Neural cell (in vitro differentiated cells): ENCODE results near the gene P2RX6. TPM values are rescaled to one million over a fixed set of nuclear protein-coding genes. Genes with fewer than 3 reads are reported as not detected.
A peak's percentile ranks its signal among the peaks of the same experiment; 100 is the strongest.

ENCODE experiments used
- H2AFZ ChIP-seq: fragments of 200-600, 300-800 bp; sonication (generic), shearing (Covaris generic); 2 replicates; pipeline ENCODE4 v1.6.0; 2014; ENCODE audit warnings: low read depth, mild to moderate bottlenecking, antibody characterized with exemption, low read length, moderate library complexity
- H3F3A ChIP-seq: fragments of 200-600 bp; shearing (Covaris generic); 2 replicates; pipeline ENCODE4 v1.6.1; 2016; ENCODE audit warnings: mild to moderate bottlenecking, moderate library complexity, mixed read lengths, antibody characterized with exemption, low read length; ENCODE audit not compliant: insufficient read depth, poor library complexity, severe bottlenecking
- H3K27ac ChIP-seq: fragments of 200-600, 300-800 bp; sonication (generic), shearing (Covaris generic); 2 replicates; pipeline ENCODE4 v1.5.1; 2014; ENCODE audit warnings: mild to moderate bottlenecking, low read length, moderate library complexity
- H3K27me3 ChIP-seq: fragments of 300-800, 200-600 bp; sonication (generic), shearing (Covaris generic); 2 replicates; pipeline ENCODE4 v1.6.0; 2014; ENCODE audit warnings: mild to moderate bottlenecking, low read depth, low read length, moderate library complexity; ENCODE audit not compliant: insufficient read depth
- H3K36me3 ChIP-seq: fragments of 300-800, 200-600 bp; sonication (generic), shearing (Covaris generic); 2 replicates; pipeline ENCODE4 v1.5.1; 2014; ENCODE audit warnings: mild to moderate bottlenecking, antibody characterized with exemption, low read length, moderate library complexity; ENCODE audit not compliant: insufficient read depth
- H3K4me2 ChIP-seq: fragments of 300-800, 200-600 bp; sonication (generic), shearing (Covaris generic); 2 replicates; pipeline ENCODE4 v1.6.0; 2014; ENCODE audit warnings: mild to moderate bottlenecking, low read length
- H3K4me3 ChIP-seq: fragments of 300-800, 200-600 bp; sonication (generic), shearing (Covaris generic); 2 replicates; pipeline ENCODE4 v1.5.1; 2014; ENCODE audit warnings: mild to moderate bottlenecking, low read length, moderate library complexity
- H3K79me2 ChIP-seq: fragments of 200-600 bp; shearing (Covaris generic); replicated peaks from 2 replicates; pipeline ENCODE4 v1.6.0; 2014; ENCODE audit warnings: mild to moderate bottlenecking, low read length, moderate library complexity; ENCODE audit not compliant: insufficient read depth
- H3K9ac ChIP-seq: fragments of 300-800, 200-600 bp; sonication (generic), shearing (Covaris generic); 2 replicates; pipeline ENCODE4 v1.6.1; 2016; ENCODE audit warnings: mild to moderate bottlenecking, low read length, mixed read lengths
- H3K9me2 ChIP-seq: fragments of 200-600 bp; shearing (Covaris generic); 2 replicates; pipeline ENCODE4 v1.6.1; 2016; ENCODE audit warnings: mild to moderate bottlenecking, low read length, mixed read lengths; ENCODE audit not compliant: insufficient read depth
- H3K9me3 ChIP-seq: fragments of 200-600, 300-800 bp; sonication (generic), shearing (Covaris generic); 2 replicates; pipeline ENCODE4 v1.6.1; 2016; ENCODE audit warnings: mild to moderate bottlenecking, mixed run types, low read length, moderate library complexity, mixed read lengths
- H4K20me1 ChIP-seq: fragments of 200-600 bp; shearing (Covaris generic); 2 replicates; pipeline ENCODE4 v1.6.1; 2016; ENCODE audit warnings: mild to moderate bottlenecking, mixed run types; ENCODE audit not compliant: insufficient read depth
- EP300 ChIP-seq: fragments of 450-650 bp; conservative IDR thresholded peaks from 2 replicates; pipeline ENCODE4 v1.6.1; 2014; ENCODE audit warnings: antibody characterized with exemption, mild to moderate bottlenecking, moderate library complexity; ENCODE audit not compliant: poor library complexity, severe bottlenecking
- EZH2 ChIP-seq: fragments of 200-600, 300-800 bp; shearing (Covaris generic), sonication (generic); IDR thresholded peaks from 2 replicates; pipeline ENCODE4 v1.6.1; 2014; ENCODE audit warnings: antibody characterized with exemption, low read length, borderline replicate concordance, mild to moderate bottlenecking; ENCODE audit not compliant: insufficient read depth, poor library complexity, severe bottlenecking
- MXI1 ChIP-seq: fragments of 450-650 bp; conservative IDR thresholded peaks from 2 replicates; pipeline ENCODE4 v1.6.1; 2014; ENCODE audit warnings: antibody characterized with exemption, mild to moderate bottlenecking; ENCODE audit not compliant: poor library complexity, severe bottlenecking
- POLR2AphosphoS5 ChIP-seq: IDR thresholded peaks from 2 replicates; pipeline ENCODE4 v1.6.1; 2012
- RAD21 ChIP-seq: fragments of 450-650 bp; conservative IDR thresholded peaks from 2 replicates; pipeline ENCODE4 v1.6.1; 2014; ENCODE audit warnings: antibody characterized with exemption, mild to moderate bottlenecking, moderate library complexity
- SMC3 ChIP-seq: fragments of 450-650 bp; conservative IDR thresholded peaks from 2 replicates; pipeline ENCODE4 v1.6.1; 2014; ENCODE audit warnings: antibody characterized with exemption, mild to moderate bottlenecking, moderate library complexity; ENCODE audit not compliant: poor library complexity
- TAF1 ChIP-seq: IDR thresholded peaks from 2 replicates; pipeline ENCODE4 v1.6.1; 2012; ENCODE audit warnings: low read depth
- polyA plus RNA-seq: library from polyadenylated mRNA; depleted of rRNA; stranded (reverse); fragments of >200 nt; gene quantifications from 2 replicates; pipeline ENCODE4 v1.2.3, GENCODE V29; 2014
- TF ChIP-seq, protein P1 (sequence below): IDR thresholded peaks from 2 replicates; pipeline ENCODE4 v1.6.1; 2012; ENCODE audit warnings: borderline replicate concordance
- TF ChIP-seq, protein P2 (sequence below): fragments of 450-650 bp; IDR thresholded peaks from 2 replicates; pipeline ENCODE4 v1.5.1; 2014; ENCODE audit warnings: antibody characterized with exemption, mild to moderate bottlenecking, moderate library complexity; ENCODE audit not compliant: poor library complexity, severe bottlenecking

Gene P2RX6
- polyA plus RNA-seq, 1 donor from 2014 or later: 0.17 TPM

DNA sequence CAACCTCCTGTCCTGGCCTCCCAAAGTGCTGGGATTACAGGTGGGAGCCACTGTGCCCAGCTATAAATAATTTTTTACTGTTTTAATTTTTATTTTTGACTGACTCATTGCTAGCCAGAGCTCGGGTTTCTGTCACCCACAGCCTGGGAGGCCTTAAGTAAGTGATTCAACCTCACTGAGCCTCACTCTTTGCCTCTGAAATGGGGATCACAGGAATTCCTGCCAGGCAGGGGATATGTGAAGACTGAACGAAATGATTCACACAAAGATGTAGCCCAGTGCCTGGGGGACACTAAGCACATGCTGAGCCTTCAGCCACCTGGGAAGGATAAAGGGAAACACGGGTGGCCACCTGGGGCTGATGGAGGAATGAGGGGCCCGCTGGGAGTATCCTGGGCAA lies 27.0 kb downstream of the P2RX6 start:
- H3K27me3 ChIP-seq: no peaks in the 10 kb centered on the region
- H3K9me2 ChIP-seq: no peaks in the 10 kb centered on the region
- no peak overlapping the region for H3K4me3 ChIP-seq
- H4K20me1 ChIP-seq: no peaks in the 10 kb centered on the region
- no peaks in the 10 kb centered on the region for H3F3A ChIP-seq
- H3K79me2 ChIP-seq: no peaks in the 10 kb centered on the region
- H3K9me3 ChIP-seq: no peaks in the 10 kb centered on the region
- H3K27ac ChIP-seq: no peak overlapping the region
- no peak overlapping the region for H3K4me2 ChIP-seq
- H3K36me3 ChIP-seq: no peaks in the 10 kb centered on the region
- no peak for TF ChIP-seq SMC3
- H3K9ac ChIP-seq: no peak overlapping the region
- no peak overlapping the region for H2AFZ ChIP-seq

DNA sequence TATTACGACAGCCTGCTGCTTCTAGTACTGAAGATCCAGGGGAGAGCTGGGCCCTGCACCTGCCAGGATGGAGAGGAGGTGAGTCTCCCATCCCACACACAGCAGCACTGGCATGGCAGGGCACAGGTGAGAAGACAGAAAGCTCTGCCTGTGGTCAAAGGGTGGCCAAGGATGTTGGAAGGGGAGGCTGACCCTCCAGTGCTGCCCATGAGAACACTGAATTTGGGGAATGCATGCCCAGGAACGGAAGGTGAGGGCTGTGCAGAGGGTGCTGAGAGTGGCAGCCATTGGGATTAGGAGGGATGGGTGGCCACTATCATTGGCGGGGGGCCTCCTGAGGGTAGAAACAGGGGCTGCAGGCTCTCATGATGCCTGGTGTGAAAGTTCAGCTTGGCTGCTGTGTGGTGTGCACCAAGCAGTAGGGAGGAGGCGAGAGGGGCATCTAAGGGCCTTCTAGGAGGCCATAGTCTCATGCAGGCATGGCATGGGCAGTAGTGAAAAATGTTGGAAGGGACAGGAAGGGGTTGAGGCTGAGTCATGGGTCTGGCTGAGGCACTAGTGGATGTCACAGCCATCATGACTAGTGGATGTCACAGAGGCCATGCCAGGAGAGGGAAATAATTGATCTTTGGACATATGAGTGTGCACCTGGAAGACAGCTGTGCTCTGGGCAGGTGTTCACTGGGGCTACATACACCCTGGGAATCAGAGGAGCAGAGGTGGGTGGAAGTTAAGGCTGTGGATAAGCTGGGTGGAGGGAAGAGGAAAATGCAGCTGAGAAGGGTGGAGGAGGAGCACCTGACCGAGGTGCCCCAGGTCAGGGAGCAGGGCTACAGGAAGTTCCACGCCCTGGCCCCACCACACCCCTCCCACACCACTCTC lies 28.3 kb downstream of the P2RX6 start:
- Histone ChIP-seq H3K9me2 (no peaks in the 10 kb centered on the region), H3K36me3 (no peaks in the 10 kb centered on the region), H3F3A (no peaks in the 10 kb centered on the region), H3K9ac (no peak overlapping the region), H3K9me3 (no peaks in the 10 kb centered on the region), H3K79me2 (no peaks in the 10 kb centered on the region), H3K4me2 (no peak overlapping the region), H3K27ac (peak overlapping the region; percentile 16), H4K20me1 (no peaks in the 10 kb centered on the region), H3K27me3 (no peaks in the 10 kb centered on the region), H3K4me3 (no peak overlapping the region), H2AFZ (no peak overlapping the region)
- TF ChIP-seq EP300 (no peak), MXI1 (no peak), TAF1 (no peak)
- TF ChIP-seq, protein P1, sequence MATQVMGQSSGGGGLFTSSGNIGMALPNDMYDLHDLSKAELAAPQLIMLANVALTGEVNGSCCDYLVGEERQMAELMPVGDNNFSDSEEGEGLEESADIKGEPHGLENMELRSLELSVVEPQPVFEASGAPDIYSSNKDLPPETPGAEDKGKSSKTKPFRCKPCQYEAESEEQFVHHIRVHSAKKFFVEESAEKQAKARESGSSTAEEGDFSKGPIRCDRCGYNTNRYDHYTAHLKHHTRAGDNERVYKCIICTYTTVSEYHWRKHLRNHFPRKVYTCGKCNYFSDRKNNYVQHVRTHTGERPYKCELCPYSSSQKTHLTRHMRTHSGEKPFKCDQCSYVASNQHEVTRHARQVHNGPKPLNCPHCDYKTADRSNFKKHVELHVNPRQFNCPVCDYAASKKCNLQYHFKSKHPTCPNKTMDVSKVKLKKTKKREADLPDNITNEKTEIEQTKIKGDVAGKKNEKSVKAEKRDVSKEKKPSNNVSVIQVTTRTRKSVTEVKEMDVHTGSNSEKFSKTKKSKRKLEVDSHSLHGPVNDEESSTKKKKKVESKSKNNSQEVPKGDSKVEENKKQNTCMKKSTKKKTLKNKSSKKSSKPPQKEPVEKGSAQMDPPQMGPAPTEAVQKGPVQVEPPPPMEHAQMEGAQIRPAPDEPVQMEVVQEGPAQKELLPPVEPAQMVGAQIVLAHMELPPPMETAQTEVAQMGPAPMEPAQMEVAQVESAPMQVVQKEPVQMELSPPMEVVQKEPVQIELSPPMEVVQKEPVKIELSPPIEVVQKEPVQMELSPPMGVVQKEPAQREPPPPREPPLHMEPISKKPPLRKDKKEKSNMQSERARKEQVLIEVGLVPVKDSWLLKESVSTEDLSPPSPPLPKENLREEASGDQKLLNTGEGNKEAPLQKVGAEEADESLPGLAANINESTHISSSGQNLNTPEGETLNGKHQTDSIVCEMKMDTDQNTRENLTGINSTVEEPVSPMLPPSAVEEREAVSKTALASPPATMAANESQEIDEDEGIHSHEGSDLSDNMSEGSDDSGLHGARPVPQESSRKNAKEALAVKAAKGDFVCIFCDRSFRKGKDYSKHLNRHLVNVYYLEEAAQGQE: no peak
- TF ChIP-seq, protein P2, sequence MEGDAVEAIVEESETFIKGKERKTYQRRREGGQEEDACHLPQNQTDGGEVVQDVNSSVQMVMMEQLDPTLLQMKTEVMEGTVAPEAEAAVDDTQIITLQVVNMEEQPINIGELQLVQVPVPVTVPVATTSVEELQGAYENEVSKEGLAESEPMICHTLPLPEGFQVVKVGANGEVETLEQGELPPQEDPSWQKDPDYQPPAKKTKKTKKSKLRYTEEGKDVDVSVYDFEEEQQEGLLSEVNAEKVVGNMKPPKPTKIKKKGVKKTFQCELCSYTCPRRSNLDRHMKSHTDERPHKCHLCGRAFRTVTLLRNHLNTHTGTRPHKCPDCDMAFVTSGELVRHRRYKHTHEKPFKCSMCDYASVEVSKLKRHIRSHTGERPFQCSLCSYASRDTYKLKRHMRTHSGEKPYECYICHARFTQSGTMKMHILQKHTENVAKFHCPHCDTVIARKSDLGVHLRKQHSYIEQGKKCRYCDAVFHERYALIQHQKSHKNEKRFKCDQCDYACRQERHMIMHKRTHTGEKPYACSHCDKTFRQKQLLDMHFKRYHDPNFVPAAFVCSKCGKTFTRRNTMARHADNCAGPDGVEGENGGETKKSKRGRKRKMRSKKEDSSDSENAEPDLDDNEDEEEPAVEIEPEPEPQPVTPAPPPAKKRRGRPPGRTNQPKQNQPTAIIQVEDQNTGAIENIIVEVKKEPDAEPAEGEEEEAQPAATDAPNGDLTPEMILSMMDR: no peak

DNA sequence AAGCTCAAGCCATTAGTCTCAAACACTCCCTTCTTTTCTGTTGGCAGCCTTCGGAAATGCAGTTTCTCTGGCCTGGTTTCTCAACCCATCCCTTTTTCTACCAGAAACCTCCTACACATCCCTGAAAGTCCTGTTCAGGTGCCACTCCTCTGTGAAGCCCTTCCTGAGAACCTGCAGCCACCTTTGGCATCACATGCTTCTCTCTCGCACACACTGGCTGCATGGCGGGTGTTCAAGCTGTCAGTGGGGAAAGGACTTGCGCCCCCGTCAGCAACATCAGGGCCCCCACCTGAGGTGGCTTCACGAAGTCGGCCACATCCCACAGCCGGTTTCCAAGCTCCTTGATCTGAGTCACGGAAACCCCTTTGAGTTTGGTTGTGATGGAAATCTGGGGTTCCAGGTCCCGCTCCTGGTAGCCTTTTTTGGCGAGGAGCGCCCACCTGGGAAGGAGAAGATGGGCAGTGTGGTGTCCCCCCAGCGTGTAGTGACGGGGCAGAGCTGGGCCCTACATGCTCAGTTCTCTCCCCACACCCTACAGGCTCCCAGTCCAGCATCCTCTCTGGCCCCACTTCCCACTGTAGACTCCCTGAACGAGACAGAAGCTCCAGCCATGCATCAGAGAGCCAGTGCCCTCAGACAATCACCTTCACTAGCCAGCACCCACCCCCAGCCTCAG lies 29.0 kb downstream of the P2RX6 start:
- Histone ChIP-seq H2AFZ (no peak overlapping the region), H3K79me2 (no peaks in the 10 kb centered on the region), H3K4me2 (no peak overlapping the region), H3K9me2 (no peaks in the 10 kb centered on the region), H3K27me3 (no peaks in the 10 kb centered on the region), H3K4me3 (no peak overlapping the region), H3K9me3 (no peaks in the 10 kb centered on the region), H3K9ac (peak overlapping the region; percentile 44), H3K27ac (peak overlapping the region; percentile 86), H4K20me1 (no peaks in the 10 kb centered on the region), H3F3A (no peaks in the 10 kb centered on the region), H3K36me3 (no peaks in the 10 kb centered on the region)
- TF ChIP-seq, protein P1: no peak
- TF ChIP-seq TAF1 (no peak), SMC3 (no peak), EZH2 (no peak), POLR2AphosphoS5 (no peak), EP300 (no peak), RAD21 (no peak)
- TF ChIP-seq, protein P2: no peak
